ENCODE results near the gene MLEC.

Gene MLEC

GRCh38 chr12:120686690-120687577 lies at the start of gene MLEC:
TSS of gene MLEC (plus strand) at chr12:120687149. CDS start at chr12:120687297, 148 bp downstream.
- DNase-seq = peak; percentile 99

- peak in 1 of 2 experiments; percentile 37 for DNase-seq
Observed at GRCh38 chr12:120639771-120640721, 46.9 kb upstream of the MLEC start, which contains the start of gene CABP1. TSS of gene CABP1 (plus strand) at chr12:120640626. CDS start at chr12:120640686, 60 bp downstream.

GRCh38 chr12:120640861-120641833 lies 45.8 kb upstream of the MLEC start:
- no peak for DNase-seq

- DNase-seq = no peak
Observed at GRCh38 chr12:120642121-120642520, 44.8 kb upstream of the MLEC start.

- DNase-seq = no peak
Observed at GRCh38 chr12:120642826-120643225, 44.1 kb upstream of the MLEC start.

GRCh38 chr12:120643574-120643973 lies 43.4 kb upstream of the MLEC start:
- no peak for DNase-seq

GRCh38 chr12:120646044-120646443 lies 40.9 kb upstream of the MLEC start:
- DNase-seq = no peak

GRCh38 chr12:120647375-120647755 lies 39.6 kb upstream of the MLEC start:
- no peak for DNase-seq

GRCh38 chr12:120649442-120650232 lies 37.3 kb upstream of the MLEC start:
- peak in 1 of 2 experiments; percentile 13 for DNase-seq

GRCh38 chr12:120650233-120650690 lies 36.7 kb upstream of the MLEC start:
- DNase-seq = no peak

GRCh38 chr12:120651821-120652220 lies 35.1 kb upstream of the MLEC start:
- DNase-seq = no peak

GRCh38 chr12:120652656-120653435 lies 34.1 kb upstream of the MLEC start:
- no peak for DNase-seq

GRCh38 chr12:120653611-120654010 lies 33.3 kb upstream of the MLEC start:
- no peak for DNase-seq

GRCh38 chr12:120654656-120655055 lies 32.3 kb upstream of the MLEC start:
- DNase-seq = no peak

GRCh38 chr12:120656008-120656407 lies 30.9 kb upstream of the MLEC start:
- no peak for DNase-seq

GRCh38 chr12:120658286-120659150 lies 28.4 kb upstream of the MLEC start:
- DNase-seq = no peak

GRCh38 chr12:120659151-120659525 lies 27.8 kb upstream of the MLEC start:
- no peak for DNase-seq

GRCh38 chr12:120661432-120661831 lies 25.5 kb upstream of the MLEC start:
- no peak for DNase-seq

- no peak for DNase-seq
Observed at GRCh38 chr12:120662879-120663278, 24.1 kb upstream of the MLEC start.
